HG03060 (cell line): ENCODE results near the gene TBC1D14.

Source experiments
- ATAC-seq: cut with Tn5 transposase; IDR thresholded peaks from one replicate; pipeline ENCODE4 v1.9.1; 2021; ENCODE audit warnings: low read depth, moderate number of reproducible peaks; ENCODE audit not compliant: unreplicated experiment

Gene TBC1D14

GRCh38 chr4:7052923-7053715 lies 143.5 kb downstream of the TBC1D14 start:
- ATAC-seq = no peak

GRCh38 chr4:7054106-7054880 lies 144.7 kb downstream of the TBC1D14 start:
- no peak for ATAC-seq

GRCh38 chr4:7055111-7055989 lies 145.7 kb downstream of the TBC1D14 start:
- ATAC-seq = no peak

- ATAC-seq = no peak
These were observed 146.3 kb downstream of the TBC1D14 start for GRCh38 chr4:7055990-7056325.

GRCh38 chr4:7058792-7059191 lies 149.2 kb downstream of the TBC1D14 start:
- ATAC-seq = no peak

- no peak for ATAC-seq
These were observed 150.0 kb downstream of the TBC1D14 start for GRCh38 chr4:7059662-7060061.

- no peak for ATAC-seq
These were observed 150.9 kb downstream of the TBC1D14 start for GRCh38 chr4:7060346-7061150.

GRCh38 chr4:7061815-7062214 lies 152.2 kb downstream of the TBC1D14 start:
- ATAC-seq = no peak

GRCh38 chr4:7062816-7063215 lies 153.2 kb downstream of the TBC1D14 start:
- no peak for ATAC-seq

GRCh38 chr4:7063362-7063761 lies 153.7 kb downstream of the TBC1D14 start:
- no peak for ATAC-seq

- ATAC-seq = no peak
These were observed 156.4 kb downstream of the TBC1D14 start for GRCh38 chr4:7066006-7066405.

GRCh38 chr4:7066493-7066892 lies 156.9 kb downstream of the TBC1D14 start:
- ATAC-seq = no peak

- no peak for ATAC-seq
These were observed 157.5 kb downstream of the TBC1D14 start for GRCh38 chr4:7067126-7067451.

- peak; percentile 83 for ATAC-seq
These were observed 158.0 kb downstream of the TBC1D14 start, which contains the start of gene GRPEL1 for GRCh38 chr4:7067452-7068278. Gene GRPEL1, minus strand, starts transcription at chr4:7068064. Its CDS starts 32 bp downstream, at chr4:7068032.

- peak; percentile 2 for ATAC-seq
These were observed 158.7 kb downstream of the TBC1D14 start for GRCh38 chr4:7068279-7068842.

GRCh38 chr4:7068883-7069282 lies 159.3 kb downstream of the TBC1D14 start:
- ATAC-seq = no peak

GRCh38 chr4:7070729-7071511 lies 161.3 kb downstream of the TBC1D14 start:
- peak; percentile 40 for ATAC-seq

GRCh38 chr4:7073059-7073458 lies 163.4 kb downstream of the TBC1D14 start:
- no peak for ATAC-seq
